ENCODE data around the gene ZNF385D.

Gene ZNF385D

GRCh38 chr3:21543380-21544075 lies 207.5 kb downstream of the ZNF385D start:
- Mint-ChIP-seq H3K9me3 (ENCODE audit: low read depth) (peaks cover 9% of the 10 kb centered on the region), H3K27me3 (no peaks in the 10 kb centered on the region), H3K36me3 (no peaks in the 10 kb centered on the region), H3K27ac (no peak overlapping the region), H3K4me3 (no peak overlapping the region), H3K4me1 (ENCODE audit: low read depth) (no peaks in the 10 kb centered on the region)

- Mint-ChIP-seq H3K4me3 (no peak overlapping the region), H3K4me1 (ENCODE audit: low read depth) (no peaks in the 10 kb centered on the region), H3K27ac (no peak overlapping the region), H3K9me3 (ENCODE audit: low read depth) (peaks cover 8% of the 10 kb centered on the region), H3K36me3 (no peaks in the 10 kb centered on the region), H3K27me3 (no peaks in the 10 kb centered on the region)
These were observed 208.2 kb downstream of the ZNF385D start for GRCh38 chr3:21542656-21543379.

DNA sequence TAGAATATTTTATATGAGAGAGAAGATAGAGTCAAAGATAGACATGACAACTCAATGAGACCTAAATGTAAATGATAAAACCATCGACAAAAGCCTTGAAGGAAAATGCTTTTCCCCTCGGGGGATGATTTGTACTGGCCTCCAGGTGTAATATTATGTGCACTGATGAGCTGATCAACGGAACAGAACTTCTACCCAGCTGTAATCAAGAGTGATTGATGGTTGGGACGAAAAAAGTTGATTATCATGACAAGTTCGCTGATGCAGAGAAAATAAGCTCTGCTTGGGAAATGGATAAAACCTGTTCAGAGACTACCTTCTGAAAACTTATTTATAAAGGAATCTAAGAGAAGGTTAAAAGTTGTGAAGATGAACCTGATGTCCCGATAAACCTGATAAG lies 210.7 kb downstream of the ZNF385D start:
- Mint-ChIP-seq H3K4me3 (no peak overlapping the region), H3K27me3 (no peaks in the 10 kb centered on the region)

GRCh38 chr3:21534462-21534861 lies 216.5 kb downstream of the ZNF385D start:
- Mint-ChIP-seq H3K27ac (no peak overlapping the region), H3K4me1 (ENCODE audit: low read depth) (no peaks in the 10 kb centered on the region), H3K36me3 (no peaks in the 10 kb centered on the region), H3K4me3 (no peak overlapping the region), H3K27me3 (no peaks in the 10 kb centered on the region), H3K9me3 (ENCODE audit: low read depth) (peaks cover 13% of the 10 kb centered on the region)

More for the DNA sequence above, 210.7 kb downstream of the ZNF385D start:
- Mint-ChIP-seq H3K4me1 (ENCODE audit: low read depth) (no peaks in the 10 kb centered on the region), H3K27ac (no peak overlapping the region), H3K9me3 (ENCODE audit: low read depth) (peaks cover 10% of the 10 kb centered on the region), H3K36me3 (no peaks in the 10 kb centered on the region)

DNA sequence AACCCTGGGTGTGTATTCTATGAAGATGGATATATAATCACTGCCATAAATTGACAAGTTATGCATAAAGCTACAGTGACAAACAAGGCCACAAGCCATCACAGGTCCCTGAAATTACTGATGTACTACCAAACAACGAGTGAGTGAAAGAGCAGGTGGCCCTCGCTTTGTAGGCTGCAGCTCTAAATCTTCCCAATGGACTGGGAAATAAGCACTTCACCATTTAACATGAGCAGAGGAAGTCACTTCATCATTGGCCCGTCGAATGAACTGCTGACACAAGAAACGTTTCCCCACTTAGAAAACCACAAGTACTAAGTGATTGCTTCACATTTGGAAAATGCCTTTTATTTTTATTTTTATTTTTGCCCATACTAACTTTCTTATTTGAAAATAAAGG lies 218.0 kb downstream of the ZNF385D start:
- Mint-ChIP-seq H3K36me3 (no peaks in the 10 kb centered on the region), H3K4me3 (no peak overlapping the region), H3K27ac (no peak overlapping the region), H3K4me1 (ENCODE audit: low read depth) (no peaks in the 10 kb centered on the region), H3K9me3 (ENCODE audit: low read depth) (peaks cover 11% of the 10 kb centered on the region), H3K27me3 (no peaks in the 10 kb centered on the region)

DNA sequence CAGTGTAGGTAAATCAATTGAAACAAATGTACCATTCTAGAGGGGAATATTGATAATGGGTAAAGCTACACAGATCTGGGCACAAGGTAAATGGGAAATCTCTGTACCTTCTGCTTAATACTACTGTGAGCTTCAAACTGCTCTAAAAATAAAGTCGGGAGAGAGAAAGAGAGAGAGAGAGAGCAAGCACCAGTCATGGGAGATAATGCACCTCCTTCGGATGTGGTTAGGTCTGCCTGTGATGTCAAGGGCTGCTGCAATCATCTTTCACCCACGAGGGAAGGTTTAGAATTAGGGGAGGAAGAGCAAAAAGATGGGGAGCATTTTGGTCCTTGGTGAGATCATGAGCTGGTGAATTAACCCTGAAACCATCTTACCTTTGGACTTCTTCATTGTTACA lies 219.1 kb downstream of the ZNF385D start:
- Mint-ChIP-seq H3K36me3 (no peaks in the 10 kb centered on the region), H3K4me1 (ENCODE audit: low read depth) (no peaks in the 10 kb centered on the region), H3K9me3 (ENCODE audit: low read depth) (peaks cover 8% of the 10 kb centered on the region), H3K27me3 (no peaks in the 10 kb centered on the region), H3K27ac (no peak overlapping the region), H3K4me3 (no peak overlapping the region)

DNA sequence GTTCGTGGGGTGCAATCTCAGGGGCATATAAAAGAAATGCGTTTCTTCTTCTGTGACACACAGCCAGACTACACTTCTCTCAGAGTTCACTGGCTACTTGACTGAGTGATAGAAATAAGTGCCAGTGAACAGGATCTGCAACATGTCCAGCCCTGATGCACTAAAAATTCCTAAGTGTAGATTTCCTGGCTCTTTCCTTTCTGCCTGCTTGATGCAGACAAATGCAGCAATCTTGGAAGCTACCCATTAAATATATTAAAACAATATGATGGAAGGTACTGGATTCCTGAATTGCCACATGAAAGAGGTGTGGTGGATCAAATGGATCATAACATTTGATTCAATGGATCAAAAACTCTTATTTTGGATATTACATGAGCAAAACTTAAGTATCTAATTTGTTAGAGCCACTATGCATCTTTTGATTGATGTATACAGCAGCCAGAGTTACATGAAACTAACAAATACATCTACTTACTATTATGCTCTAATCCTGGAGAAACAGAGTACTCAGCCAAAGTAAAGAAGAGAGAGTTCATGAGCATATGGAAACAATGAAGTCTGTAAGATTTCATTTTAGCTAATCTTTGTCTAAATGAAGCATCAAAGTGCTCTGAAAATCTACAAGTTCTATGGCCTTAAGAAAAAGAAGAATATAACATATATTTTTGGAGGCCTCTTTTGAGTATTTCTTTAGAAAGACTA lies 222.6 kb downstream of the ZNF385D start:
- peaks cover 12% of the 10 kb centered on the region for H3K9me3 Mint-ChIP-seq (ENCODE audit: low read depth)
- no peak overlapping the region for H3K4me3 Mint-ChIP-seq
- no peaks in the 10 kb centered on the region for H3K4me1 Mint-ChIP-seq (ENCODE audit: low read depth)
- no peak overlapping the region for H3K27ac Mint-ChIP-seq
- no peaks in the 10 kb centered on the region for H3K36me3 Mint-ChIP-seq
- H3K27me3 Mint-ChIP-seq = no peaks in the 10 kb centered on the region

- no peak overlapping the region for H3K27ac Mint-ChIP-seq
- H3K4me3 Mint-ChIP-seq = no peak overlapping the region
- H3K9me3 Mint-ChIP-seq (ENCODE audit: low read depth) = peaks cover 5% of the 10 kb centered on the region
- no peaks in the 10 kb centered on the region for H3K27me3 Mint-ChIP-seq
- no peaks in the 10 kb centered on the region for H3K4me1 Mint-ChIP-seq (ENCODE audit: low read depth)
- no peaks in the 10 kb centered on the region for H3K36me3 Mint-ChIP-seq
These were observed 224.5 kb downstream of the ZNF385D start for GRCh38 chr3:21526461-21526860.

DNA sequence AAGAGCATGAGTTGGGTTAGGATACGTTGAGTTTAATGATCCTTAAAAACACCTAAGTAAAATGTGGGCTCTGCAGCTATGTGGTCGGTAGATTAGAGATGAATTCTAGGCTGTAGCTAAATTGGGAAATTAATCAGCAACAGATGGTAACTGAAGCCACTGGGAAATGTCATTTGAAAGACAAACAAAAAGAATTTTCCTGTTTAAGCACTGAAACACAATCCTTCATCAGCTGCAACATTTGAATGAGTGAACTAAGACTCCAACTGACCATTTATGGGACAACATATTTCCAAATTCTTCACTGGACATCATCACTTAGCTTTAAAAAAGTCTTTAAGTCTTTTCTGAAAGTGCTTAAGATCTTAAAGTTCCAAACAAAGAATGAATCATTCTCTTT lies 226.9 kb downstream of the ZNF385D start:
- Mint-ChIP-seq H3K27ac (no peak overlapping the region), H3K9me3 (ENCODE audit: low read depth) (peaks cover 4% of the 10 kb centered on the region), H3K27me3 (no peaks in the 10 kb centered on the region), H3K4me1 (ENCODE audit: low read depth) (no peaks in the 10 kb centered on the region), H3K4me3 (no peak overlapping the region), H3K36me3 (no peaks in the 10 kb centered on the region)

- H3K4me3 Mint-ChIP-seq = no peak overlapping the region
- no peak overlapping the region for H3K27ac Mint-ChIP-seq
- no peaks in the 10 kb centered on the region for H3K36me3 Mint-ChIP-seq
- no peaks in the 10 kb centered on the region for H3K4me1 Mint-ChIP-seq (ENCODE audit: low read depth)
- no peaks in the 10 kb centered on the region for H3K27me3 Mint-ChIP-seq
- H3K9me3 Mint-ChIP-seq (ENCODE audit: low read depth) = no peaks in the 10 kb centered on the region
These were observed 230.7 kb downstream of the ZNF385D start for GRCh38 chr3:21520106-21520963.

- Mint-ChIP-seq H3K36me3 (no peaks in the 10 kb centered on the region), H3K4me1 (ENCODE audit: low read depth) (no peaks in the 10 kb centered on the region), H3K27ac (no peak overlapping the region), H3K27me3 (no peaks in the 10 kb centered on the region), H3K9me3 (ENCODE audit: low read depth) (no peaks in the 10 kb centered on the region), H3K4me3 (no peak overlapping the region)
These were observed 233.8 kb downstream of the ZNF385D start for GRCh38 chr3:21517184-21517583.

- H3K4me1 Mint-ChIP-seq (ENCODE audit: low read depth) = no peaks in the 10 kb centered on the region
- H3K27me3 Mint-ChIP-seq = no peaks in the 10 kb centered on the region
- H3K4me3 Mint-ChIP-seq = no peak overlapping the region
- H3K9me3 Mint-ChIP-seq (ENCODE audit: low read depth) = no peaks in the 10 kb centered on the region
- H3K36me3 Mint-ChIP-seq = no peaks in the 10 kb centered on the region
- H3K27ac Mint-ChIP-seq = no peak overlapping the region
These were observed 235.6 kb downstream of the ZNF385D start for GRCh38 chr3:21515417-21515816.

DNA sequence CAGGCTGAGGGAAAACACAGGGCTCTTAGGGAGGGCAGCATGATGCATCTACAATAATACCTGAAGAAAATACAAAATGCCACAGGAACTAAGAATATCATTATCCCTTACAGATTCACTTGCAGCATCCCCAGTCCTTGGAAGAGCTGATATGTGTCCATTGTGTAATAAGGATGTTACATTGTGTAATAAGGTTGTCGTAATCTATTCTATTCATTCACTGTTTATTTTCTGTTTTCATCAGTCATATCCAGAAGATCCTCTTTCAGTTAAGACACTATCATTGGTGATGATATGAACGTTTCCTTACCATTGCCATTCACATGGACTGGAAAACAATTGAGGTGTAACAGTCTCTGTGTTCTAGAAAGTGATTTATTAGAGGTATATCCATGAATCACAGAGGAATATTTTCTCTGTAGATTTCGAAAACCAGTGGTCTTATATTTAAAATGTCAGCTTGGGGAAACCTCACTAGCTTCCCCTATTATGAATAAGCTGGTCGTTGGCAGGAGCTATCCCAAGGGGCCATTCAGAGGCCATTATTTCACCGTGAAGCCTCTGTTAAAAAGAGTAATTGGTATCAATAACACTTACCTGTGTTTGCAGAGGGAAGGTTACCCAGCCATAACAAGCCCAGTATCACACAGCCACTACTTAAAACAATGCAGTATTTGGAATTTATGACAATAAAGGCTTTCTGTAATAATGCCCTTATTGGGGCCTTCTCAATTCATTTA lies 241.1 kb downstream of the ZNF385D start:
- Mint-ChIP-seq H3K4me1 (ENCODE audit: low read depth) (no peaks in the 10 kb centered on the region), H3K9me3 (ENCODE audit: low read depth) (no peaks in the 10 kb centered on the region), H3K27ac (no peak overlapping the region), H3K4me3 (no peak overlapping the region), H3K36me3 (no peaks in the 10 kb centered on the region), H3K27me3 (no peaks in the 10 kb centered on the region)

DNA sequence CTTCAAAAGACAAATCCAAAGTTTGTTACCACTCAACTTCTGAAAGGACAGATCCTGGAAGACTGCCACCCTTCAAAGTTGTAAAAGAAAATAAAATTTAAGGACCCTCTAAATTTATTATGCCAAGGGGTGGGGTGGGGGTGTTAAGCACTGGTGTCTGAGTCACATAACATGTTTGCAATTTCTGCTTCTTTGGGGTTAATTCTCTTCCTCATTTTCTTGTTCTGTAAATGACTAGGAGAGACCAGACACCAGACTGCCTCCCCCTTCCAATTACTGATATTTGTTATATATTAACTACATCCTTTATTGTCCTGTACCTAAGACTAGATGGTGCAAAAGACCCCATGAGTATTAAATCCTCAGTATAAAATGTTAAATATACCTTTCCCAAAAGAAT lies 242.8 kb downstream of the ZNF385D start:
- Mint-ChIP-seq H3K27me3 (no peaks in the 10 kb centered on the region), H3K27ac (no peak overlapping the region), H3K4me1 (ENCODE audit: low read depth) (no peaks in the 10 kb centered on the region), H3K4me3 (no peak overlapping the region), H3K36me3 (no peaks in the 10 kb centered on the region), H3K9me3 (ENCODE audit: low read depth) (no peaks in the 10 kb centered on the region)
